Measurements from ENCODE around the gene SH3PXD2A.
"Not testable (repeated sequence)": the region's sequence is repeated elsewhere in the genome, so short reads cannot be mapped to it uniquely, and the experiment has no call there.

The SH3PXD2A gene

DNA sequence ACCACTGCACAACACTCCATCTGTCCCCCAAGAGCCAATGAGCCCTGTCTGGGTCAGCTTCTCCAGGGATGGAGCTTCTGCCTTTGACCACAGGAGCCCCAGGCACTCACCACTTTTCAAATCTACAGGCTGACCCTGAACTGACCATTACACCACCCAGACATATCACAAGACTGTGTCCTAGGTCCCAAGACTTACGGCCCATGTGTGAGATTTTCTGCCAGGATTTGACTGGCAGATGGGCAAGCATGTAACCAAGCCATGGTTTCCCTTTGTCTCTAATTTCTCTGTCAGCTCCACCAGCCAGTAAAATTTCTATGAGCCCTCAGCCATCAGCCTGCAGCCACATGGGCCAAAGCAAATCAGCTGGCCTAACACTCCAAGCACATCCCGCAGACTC lies 92.5 kb downstream of the SH3PXD2A start:
- DNase-seq, result no peak

DNA sequence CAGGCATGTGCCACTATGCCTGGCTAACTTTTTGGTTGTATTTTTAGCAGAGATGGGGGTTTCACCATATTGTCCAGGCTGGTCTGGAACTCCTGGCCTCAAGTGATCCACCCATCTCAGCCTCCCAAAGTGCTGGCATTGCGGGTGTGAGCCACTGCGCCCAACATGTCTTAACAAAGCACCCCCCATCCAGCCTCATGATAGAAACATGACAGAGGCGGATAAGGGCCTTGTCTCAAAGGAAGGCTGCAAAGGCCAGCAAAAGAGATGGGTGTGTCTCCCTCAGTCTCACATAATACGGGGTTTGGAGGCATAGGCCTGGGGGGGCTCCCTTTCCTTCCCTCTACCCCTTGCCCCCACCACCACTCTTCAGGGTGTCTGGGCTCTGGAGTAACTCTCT lies 93.2 kb downstream of the SH3PXD2A start:
- DNase-seq, result no peak

DNA sequence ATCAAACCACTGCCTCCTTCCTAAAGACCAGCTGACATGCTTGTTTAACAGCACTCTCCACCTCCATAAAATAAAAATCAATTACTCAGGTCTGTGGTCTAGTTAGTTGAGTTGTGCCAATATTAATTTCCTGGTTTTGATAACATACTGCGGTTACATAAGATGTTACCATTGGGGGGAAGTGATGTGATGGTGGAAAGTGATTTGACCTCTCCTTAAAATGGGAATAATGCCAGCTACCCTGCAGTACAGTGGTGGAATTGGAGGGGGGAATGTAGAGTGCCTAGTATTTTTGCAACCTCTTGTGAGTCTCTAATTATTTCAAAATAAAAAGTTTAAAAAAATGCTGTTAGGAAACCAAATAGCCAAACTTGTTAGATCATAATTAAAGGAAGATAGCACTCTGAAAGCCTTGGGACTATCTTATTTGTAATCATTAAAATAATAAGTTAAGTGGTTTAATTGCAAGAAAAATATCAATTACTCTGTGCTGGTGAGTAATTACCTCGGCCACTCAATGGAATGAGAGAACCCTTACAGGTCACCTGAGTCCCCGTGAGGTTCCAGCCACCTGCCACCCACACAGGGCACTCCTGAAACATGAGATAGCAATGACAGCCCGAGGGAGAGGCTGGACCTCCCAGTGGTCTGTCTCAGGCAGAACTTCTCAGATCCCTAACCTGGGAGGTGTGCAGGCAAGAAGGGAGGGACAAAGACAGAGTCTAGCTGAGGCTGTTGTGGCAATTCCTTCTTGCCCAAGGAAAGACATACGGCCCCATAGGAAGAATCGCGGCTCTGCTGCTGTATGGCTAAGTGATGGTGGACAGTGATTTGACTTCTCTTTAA lies 94.1 kb downstream of the SH3PXD2A start:
- no peak for DNase-seq

DNA sequence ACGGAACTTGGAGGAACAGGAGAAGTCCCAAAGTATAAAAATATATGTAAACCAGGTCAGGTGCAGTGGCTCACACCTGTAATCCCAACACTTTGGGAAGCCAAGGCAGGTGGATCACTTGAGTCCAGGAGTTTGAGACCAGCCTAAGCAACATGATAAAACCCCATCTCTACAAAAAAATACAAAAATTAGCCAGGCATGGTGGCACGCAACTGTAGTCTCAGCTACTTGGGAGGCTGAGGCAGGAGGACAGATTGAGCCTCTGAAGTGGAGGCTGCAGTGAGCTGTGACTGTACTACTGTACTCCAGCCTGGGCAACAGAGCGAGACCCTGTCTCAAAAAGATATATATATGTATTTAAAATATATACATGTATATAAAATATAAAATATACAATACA lies 95.1 kb downstream of the SH3PXD2A start:
- DNase-seq, result not testable (repeated sequence)

DNA sequence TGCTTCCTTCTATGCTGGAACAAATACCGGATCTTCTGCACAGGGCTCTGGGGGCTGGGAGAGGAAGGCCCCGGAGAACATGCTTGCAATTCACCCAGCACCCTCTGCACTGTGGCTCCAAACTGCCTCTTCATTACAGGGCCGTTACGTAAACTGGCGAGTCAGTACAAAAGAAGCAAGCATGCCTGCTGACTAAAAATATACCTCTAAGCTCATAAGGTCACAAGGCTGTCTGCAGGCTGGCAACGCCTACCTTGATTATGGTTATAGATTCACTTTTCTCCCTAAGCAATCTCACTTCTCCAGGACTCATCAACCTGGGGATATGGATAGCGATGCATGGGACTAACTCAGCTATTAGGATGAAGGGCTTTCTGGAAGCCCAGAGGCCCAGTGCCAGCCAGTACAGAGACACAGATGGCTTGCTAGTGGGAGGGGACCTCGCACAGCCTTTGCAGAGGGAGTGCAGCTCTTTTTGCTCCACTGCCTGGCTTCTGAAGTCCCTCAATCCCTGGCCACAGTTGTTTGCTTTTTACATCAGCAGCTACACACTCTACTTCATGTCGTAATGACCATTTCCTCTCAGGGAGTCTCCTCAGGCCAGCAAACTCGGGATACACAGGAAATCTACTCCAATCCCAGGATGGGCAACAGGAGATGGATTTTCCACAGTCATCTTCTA lies 96.1 kb downstream of the SH3PXD2A start:
- DNase-seq, result no peak

DNA sequence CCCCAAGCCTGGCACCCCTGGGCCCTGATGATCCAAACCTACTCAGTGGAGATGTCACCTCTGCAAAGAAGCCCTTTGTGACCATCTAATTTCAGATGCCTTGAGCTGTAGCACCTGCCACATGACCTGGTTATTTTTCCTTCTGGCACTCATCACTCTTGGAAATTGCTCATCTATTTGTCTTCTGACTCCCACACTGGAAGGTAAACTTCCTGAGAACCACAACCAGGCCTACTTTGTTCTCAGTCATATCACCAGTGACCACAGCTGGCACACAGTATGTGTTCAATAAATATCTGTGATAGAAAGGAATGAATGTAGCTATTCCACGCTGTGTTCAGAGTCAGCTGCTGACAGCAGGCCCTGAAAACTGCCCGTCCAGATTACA lies 97.1 kb downstream of the SH3PXD2A start:
- DNase-seq, result no peak

DNA sequence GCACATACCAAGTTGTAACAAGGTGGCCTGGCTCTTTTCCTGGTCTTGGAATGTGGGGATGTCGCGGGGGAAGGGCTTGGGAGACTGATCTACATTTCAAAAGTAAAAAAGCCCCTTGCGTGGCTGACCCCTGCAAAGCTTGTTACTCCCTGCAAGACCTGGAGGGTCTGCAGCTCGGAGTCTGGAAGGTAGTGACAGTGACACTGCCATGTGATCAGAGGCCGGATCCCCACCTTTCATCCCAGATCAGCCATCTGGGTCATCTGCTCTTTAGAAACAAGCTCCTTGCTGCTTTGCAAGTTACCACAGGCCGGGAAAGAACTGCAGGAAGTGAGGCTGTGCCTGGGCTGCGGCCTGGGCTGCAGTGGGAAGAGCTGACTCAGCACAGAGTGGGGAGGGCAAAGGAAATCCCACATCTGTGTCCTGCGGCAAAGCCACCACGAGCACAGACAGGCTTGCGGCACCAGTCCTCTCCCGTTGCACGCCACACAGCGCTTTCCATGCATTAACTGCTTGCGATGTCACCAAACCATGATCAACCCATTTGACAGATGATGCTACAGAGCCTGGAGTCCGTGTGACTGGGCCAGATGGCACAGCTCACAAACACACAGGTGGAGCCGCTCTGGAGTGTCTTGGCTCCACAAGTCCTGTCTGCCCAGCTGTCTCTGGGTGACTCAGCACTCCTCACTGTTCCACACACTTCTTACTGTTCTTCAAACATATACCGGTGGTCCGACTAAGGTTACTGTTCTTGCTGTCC lies 97.7 kb downstream of the SH3PXD2A start:
- peak; percentile 44 for DNase-seq

DNA sequence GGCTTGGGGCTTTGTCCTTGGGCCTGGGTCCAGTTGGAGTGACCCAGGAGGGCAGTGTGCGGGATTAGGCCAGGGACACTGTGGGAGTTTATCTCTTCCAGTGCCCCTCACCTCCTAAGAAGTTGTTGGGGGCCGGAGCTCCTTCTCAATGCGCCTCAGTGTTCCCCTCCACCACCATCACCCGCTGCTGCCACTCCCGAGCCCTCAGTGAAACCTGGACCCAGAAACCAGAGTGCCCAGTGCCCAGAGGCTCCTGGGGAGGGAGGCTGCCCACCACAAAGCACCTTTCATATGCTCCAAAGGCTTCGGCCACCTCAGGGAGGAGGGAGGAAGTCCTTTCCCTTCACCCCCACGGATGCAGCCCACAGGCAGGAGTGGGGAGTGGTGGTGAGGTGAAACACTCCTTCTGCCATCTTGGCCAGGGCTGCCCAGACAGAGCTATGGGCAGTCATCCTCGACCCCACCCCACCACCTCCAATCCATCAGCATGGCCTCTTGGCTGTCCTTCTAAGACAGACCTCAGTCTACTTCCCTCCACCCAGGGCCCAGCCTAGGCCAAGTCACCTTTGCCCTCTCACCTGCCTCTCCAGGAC lies 99.0 kb downstream of the SH3PXD2A start:
- DNase-seq, result no peak

DNA sequence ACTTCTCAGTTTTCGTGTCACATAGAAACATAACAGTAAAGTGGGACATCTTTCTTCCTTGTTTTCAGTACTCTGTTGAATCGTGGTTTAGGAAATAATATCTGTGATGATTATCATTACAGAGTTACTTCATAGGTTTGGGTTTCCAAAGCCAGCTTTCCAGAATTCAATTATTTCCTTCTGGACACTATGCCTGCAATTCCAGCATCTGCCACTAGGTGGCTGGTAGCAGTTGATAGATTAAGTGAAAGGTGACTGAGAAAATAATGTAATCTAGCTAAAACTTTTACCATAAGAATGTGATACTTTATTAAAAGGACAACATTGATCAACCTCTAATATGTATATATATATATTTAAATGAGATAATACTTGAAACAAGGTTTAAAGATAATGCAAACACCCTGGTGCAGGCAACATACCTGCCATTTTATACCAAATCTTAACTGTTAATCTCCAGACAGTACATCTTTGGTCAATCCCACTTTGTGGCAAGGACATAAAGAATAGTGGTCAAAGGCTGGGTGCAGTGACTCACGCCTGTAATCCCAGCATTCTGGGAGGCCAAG lies 102.6 kb downstream of the SH3PXD2A start:
- DNase-seq, result peak; percentile 38

DNA sequence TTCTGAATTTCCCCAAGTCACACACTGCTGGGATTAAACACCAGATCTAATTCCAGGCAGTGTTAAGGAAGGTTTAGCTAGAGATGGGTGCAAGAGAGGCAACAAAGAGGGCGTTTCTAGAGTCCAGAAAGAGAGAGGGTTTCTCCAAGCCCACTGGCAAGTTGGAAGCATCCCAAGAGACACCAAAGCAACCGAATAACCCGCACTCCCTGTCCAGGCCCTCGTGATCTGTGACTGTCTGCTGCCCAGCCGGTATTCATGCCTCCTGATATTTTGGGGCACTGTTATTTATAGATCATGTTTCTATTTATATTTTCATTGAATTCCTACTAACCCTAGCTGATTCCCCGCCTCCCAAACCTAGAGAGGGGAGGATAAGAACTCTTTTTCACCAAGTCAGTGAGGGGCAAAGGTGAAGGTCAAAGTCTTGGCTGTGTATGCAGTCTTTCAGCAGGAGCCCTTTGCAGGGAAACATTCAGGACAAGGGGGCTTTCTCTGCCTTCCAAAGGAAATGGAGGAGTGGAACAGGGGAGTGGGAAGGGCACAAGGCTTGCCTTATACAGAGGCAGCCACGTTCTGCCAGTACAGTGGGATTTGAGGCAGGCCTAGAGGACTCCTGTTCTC lies 103.6 kb downstream of the SH3PXD2A start:
- DNase-seq, result no peak

DNA sequence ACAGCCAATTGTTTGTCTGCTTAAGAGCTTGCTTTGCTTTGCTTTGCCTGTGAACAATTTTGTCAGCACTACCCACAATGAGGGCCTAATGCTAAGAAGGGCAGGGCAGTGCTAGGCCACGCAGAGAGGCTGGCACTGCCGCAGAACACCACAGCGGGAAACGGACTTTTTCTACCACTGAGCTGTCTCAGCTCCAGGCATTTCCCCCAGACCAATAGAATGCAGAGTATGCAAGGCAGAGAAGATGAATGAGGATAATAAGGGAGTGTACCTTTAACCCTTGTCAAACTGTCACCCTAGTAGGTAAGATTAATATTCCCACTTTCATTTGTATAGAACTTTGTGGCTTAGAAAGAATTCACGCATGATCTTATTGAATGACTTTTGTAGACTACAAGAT lies 104.5 kb downstream of the SH3PXD2A start:
- no peak for DNase-seq

DNA sequence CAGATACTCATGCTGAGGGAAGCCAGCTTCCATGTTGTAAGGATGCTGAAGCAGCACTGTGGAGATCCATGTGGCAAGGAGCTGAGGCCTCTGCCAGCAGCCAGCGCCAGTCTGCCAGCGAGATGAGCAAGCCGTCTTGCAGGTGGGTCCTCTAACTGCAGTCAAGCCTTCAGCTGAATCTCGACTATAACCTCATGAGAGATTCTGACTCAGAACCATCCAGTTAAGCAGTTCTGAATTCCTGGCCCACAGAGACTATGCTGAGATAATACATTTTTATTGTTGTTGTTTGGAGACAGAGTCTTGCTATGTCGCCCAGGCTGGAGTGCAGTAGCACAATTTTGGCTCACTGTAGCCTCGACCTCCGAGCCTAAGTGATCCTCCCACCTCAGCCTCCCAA lies 105.6 kb downstream of the SH3PXD2A start:
- DNase-seq, result no peak

DNA sequence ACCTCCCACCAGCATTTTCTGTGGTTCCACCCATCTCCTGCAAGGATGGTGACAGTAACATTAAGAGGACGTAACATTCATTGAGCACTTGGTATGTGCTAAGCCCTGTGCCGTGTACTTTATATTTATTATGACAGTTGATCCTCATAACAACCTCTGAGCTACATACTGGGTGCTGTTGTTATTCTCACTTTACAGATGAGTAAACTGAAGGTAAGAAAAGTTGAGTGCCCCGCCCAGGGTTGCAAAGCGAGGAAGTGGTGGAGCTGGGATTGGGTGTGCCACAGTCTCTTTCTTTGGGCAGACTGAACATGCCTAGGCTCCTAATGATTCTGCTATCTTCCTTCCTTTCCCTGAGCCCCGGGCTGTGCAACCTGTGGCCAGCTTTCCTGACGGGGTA lies 107.4 kb downstream of the SH3PXD2A start:
- no peak for DNase-seq

DNA sequence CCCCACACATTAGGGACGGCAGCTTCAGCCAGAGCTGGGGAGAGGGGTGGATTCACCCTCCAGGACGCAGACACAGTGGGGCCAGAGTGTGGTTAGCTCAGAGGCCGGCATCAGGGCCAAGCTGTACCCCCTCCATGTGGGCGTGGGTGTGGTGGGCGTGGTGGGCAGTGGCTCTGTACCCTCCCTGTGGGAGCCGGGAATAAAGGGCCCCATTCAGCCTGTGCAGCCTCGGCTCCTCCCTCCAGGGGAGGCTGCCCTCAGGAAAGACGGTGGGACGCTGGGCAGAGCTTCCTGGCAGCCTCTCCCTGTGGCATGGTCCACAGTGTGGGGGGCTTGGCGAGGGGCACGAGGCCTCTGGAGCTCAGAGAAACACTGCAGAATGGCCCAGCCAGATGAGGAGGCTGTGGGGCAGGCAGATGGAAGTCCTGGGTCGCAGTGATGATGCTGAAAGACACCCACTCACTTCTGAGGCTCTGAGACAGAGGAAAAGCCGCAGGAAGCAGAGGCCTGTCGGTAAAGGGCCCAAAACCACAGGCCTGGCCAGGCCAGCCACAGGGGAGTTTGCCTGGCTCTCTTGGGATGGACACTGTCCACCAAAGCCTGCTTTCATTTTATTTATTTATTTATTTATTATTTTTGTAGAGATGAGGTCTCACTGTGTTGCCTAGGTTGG lies 108.0 kb downstream of the SH3PXD2A start:
- no peak for DNase-seq

DNA sequence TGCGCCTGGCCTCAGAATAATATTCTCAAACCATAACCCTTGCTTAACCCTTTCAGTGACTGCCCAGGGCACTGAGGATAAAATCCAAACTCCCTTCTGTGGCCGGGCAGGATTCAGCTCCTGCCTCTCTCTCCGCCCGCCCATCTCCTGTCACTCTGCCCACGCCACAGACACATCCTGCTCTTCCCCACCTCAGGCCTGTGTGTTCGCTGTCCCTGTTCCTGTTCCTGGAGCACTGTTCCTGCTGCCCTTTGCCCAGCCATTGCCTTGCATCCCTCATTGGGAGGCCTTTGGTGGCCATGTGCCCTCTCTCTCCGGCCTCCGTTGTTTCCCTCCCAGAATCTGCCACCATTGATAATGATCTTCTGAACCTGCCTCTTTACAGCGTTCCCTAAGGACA lies 108.8 kb downstream of the SH3PXD2A start:
- no peak for DNase-seq

DNA sequence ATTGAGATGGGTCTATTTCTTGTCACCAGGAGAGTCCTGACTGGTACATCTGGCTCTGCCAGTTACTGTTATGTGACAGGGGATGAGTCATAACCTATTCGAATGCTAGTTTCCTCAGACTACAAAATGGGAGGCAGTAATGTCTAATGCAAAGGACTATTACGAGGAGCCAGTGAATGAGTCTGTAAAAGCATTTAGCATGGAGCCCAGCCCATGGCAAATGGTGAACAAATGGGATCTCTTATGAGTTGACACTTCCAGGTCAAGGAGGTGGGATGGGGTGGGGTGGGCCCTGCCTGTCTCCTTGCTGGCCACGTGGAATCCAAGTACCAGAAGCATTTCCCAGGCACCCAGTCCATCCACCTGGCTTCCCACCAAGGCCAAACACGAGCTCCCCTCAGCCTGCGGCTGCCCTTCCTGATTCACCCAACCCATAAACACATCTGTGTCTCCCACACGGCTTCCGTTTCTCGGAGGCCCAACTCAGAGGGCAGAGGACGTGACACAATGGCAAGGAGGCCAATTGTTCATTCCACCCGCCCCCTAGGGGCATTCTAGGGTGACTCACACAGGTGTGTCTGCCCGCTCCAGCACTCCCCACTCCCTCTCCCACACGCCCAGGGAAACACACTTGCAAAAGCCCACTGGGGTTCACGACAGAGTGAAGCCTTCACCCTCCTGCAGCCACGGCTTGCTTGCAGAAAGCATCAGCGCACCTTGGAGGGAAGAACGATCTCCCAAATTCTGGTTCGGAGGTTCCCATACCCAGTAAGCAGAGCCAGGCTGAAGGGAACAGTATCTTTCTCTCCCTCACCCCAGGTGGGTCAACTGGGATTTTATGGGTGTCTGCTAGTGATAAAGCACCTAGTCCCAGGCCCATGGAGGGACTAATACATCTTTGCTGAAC lies 109.8 kb downstream of the SH3PXD2A start:
- peak; percentile 54 for DNase-seq

DNA sequence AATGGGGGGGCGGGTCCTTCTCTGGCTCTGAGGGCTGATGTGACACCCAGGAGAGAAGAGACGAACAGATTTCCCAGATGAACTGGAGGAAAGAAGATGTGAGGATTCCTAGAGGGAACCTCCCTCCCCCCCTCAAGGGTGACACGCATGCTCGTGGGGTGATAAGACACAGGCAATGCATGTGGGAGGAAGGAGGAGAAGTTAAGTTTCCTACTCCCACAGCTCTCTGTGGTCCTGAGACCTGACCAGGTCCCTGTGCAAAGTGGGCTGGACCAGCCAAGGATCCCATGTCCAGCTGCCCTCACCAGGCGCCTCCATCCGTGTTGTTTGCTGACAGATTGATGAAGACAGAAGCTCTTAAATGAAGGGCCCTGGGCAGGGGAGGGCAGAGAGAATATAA lies 112.6 kb downstream of the SH3PXD2A start:
- no peak for DNase-seq

DNA sequence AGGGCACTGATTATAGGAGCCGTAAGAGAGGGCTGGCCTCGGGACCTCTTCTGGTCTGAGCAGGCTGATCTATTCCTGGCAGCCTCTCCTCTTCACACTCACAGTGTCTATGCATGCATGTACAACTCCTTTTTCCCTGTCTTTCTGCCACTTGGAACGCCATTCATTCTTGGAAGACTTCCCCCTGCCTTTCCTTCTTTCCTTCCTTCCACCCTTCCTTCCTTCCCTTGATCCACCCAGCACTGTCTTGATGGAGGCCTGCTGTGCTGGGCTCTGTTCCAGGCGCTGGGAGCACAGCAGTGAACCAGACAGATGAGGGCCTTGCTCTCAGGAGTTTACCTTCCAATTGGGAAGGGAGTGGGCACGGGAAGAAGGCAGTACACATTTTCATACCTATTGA lies 114.8 kb downstream of the SH3PXD2A start:
- DNase-seq, result no peak

DNA sequence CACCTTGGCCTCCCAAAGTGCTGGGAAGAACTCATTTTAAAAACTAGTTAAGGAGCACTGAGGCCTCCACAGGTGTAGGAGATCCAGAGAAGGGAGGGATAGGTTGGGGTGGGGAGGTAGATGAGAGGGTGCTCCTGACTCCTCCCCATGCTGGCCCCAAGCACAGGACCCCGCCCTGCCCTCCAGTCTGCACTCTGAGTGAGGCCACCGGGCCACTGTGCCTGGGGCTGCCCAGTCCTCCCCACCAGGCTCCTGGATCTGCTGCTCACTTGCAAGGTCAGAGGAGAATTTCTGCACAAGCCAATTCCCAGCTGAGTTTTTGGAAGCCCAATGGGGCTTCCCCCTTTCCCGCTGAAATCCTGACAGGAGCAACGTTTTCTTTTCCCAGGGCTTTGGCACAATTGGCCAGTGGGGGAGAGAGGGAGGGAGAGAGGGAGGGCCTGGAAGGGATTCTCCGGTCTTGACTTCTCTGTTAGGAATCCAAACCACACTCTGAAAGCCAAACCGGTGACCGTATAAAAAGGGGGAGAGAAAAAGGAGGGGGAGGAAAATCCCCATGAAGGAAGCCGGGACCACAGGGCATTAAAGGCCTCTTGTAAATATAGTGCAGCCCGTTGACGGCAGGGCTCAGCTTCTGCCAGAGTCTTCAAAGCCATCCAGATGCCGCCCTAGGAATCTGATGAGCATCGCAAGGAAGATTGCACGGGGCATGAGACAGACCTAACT lies 116.2 kb downstream of the SH3PXD2A start:
- DNase-seq, result no peak

DNA sequence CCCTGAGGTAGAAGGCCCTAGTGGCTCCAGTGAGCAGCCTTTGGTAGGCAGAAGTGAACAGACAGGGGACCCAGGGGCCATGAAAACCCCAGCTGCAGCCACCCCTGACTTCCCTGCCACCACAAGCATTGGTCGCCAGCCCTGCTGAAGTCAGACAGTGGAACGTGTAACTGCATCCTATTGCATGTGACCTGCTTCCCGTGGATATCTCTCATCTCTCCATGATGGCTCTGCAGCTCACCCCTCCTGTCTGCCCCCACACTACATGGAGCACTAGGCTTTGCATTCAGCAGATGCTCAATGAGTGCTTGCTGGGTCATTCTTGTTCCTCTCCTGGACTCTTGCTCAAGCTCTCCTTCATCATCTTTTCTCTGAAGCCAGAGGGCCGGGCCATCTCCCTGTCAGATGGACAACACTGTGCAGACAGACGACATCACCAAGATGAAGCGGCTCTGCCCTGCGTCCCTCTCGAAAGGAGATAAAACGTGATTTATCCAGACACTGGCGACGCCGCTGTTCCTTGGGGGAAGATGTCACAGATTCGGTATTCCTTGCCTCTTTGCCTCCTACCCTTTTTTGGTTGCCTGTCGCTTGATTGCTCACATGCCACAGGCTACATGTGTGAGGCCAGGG lies 117.5 kb downstream of the SH3PXD2A start:
- no peak for DNase-seq
